K562 (cell line): Measurements from ENCODE around the gene MMP21. TPM values are rescaled to one million over a fixed set of nuclear protein-coding genes. Genes with fewer than 3 reads are reported as not detected.

ENCODE experiments used
- ATAC-seq: fragments of 200-7000 bp; cut with Tn5 transposase; 3 replicates; pipeline ENCODE4 v1.9.1; 2020; ENCODE audit warnings: moderate library complexity
- BruUV-seq: library from RNA; stranded (reverse); fragments of 400-500 nt; replicated peaks from 2 replicates; lab custom pipeline; 2021; lab: Mats Ljungman, UMichigan
- CTCF ChIA-PET: fragments of 300-600 bp; formaldehyde crosslinking; extraction: SDS; loops from one replicate; lab custom pipeline; 2021; ENCODE audit warnings: low intra/inter-chr PET ratio; lab: Yijun Ruan, JAX
- POLR2A ChIA-PET: fragments of 300-600, 350-650 bp; sonication (Branson Sonifier 250); formaldehyde crosslinking; extraction: SDS; loops from one replicate; lab custom pipeline; 2021; ENCODE audit warnings: antibody characterized with exemption, inconsistent platforms; lab: Yijun Ruan, JAX
- DNase-seq, 4 experiments: peaks; one replicate each; pipeline versions ENCODE4 v3.0.0 to v3.0.0-alpha.2; 2011 to 2018; ENCODE audit warnings: low spot score in 3 of 4, mixed read lengths in 3 of 4; ENCODE audit errors: extremely low read depth in 1 of 4
- FAIRE-seq: peaks from 2 replicates; lab custom pipeline; 2011; peaks lifted over from hg19 to GRCh38; lab: Jason Lieb, UNC
- H2AFZ ChIP-seq: 2 replicates; pipeline ENCODE4 v1.6.0; 2011; ENCODE audit warnings: low read depth, low read length, control low read depth, inconsistent platforms
- H3K27ac ChIP-seq: fragments of 200-600 bp; 3 replicates; pipeline ENCODE4 v1.8.0; 2011; ENCODE audit warnings: low read depth, mild to moderate bottlenecking, control low read depth, inconsistent platforms, low read length, moderate library complexity, mixed read lengths; ENCODE audit errors: extremely low read depth
- H3K27me3 ChIP-seq, 2 experiments: fragments of 300-600 bp in 1 of 2; 2 replicates in 1 of 2; 3 replicates in 1 of 2; pipeline versions ENCODE4 v1.6.0 to v1.8.0; 2011; ENCODE audit warnings: inconsistent platforms in 2 of 2, low read length in 2 of 2, mild to moderate bottlenecking in 1 of 2, mixed read lengths in 1 of 2, moderate library complexity in 1 of 2; ENCODE audit not compliant: control insufficient read depth in 2 of 2, insufficient read depth in 2 of 2
- H3K36me3 ChIP-seq: fragments of 300-600 bp; 3 replicates; pipeline ENCODE4 v1.8.0; 2011; ENCODE audit warnings: mild to moderate bottlenecking, low read length, inconsistent platforms; ENCODE audit not compliant: control insufficient read depth, insufficient read depth
- H3K4me1 ChIP-seq, 2 experiments: fragments of 200-600 bp in 1 of 2; replicated peaks in 1 of 2; 2 replicates in 1 of 2; 3 replicates in 1 of 2; pipeline versions ENCODE4 v1.5.1 to v1.8.0; 2011; ENCODE audit warnings: inconsistent platforms in 2 of 2, low read length in 2 of 2, mild to moderate bottlenecking in 1 of 2, mixed read lengths in 1 of 2, moderate library complexity in 1 of 2; ENCODE audit not compliant: control insufficient read depth in 2 of 2, insufficient read depth in 2 of 2
- H3K4me2 ChIP-seq: 2 replicates; pipeline ENCODE4 v1.6.1; 2011; ENCODE audit warnings: low read length, control low read depth, inconsistent platforms, mixed read lengths; ENCODE audit not compliant: insufficient read depth
- H3K4me3 ChIP-seq: fragments of 200-600 bp; sonication (generic), shearing (Covaris generic); 2 replicates; pipeline ENCODE4 v1.5.1; 2016; ENCODE audit warnings: control low read depth, inconsistent platforms
- H3K79me2 ChIP-seq: fragments of 200-600 bp; 3 replicates; pipeline ENCODE4 v1.8.0; 2011; ENCODE audit warnings: low read length, inconsistent platforms; ENCODE audit not compliant: control insufficient read depth, insufficient read depth
- H3K9ac ChIP-seq, 2 experiments: 2 replicates each; pipeline versions ENCODE4 v1.6.0 to v1.6.1; 2011; ENCODE audit warnings: low read depth in 2 of 2, low read length in 2 of 2, control low read depth in 1 of 2, inconsistent platforms in 1 of 2, mild to moderate bottlenecking in 1 of 2, mixed read lengths in 1 of 2; ENCODE audit not compliant: insufficient read depth in 1 of 2
- H3K9me1 ChIP-seq: one replicate; pipeline ENCODE4 v1.6.0; 2011; ENCODE audit warnings: inconsistent platforms, mild to moderate bottlenecking, low read length, moderate library complexity; ENCODE audit not compliant: control insufficient read depth, insufficient read depth
- H3K9me3 ChIP-seq: replicated peaks from 2 replicates; pipeline ENCODE4 v1.5.1; 2011; ENCODE audit warnings: low read depth, low read length, inconsistent platforms; ENCODE audit not compliant: control insufficient read depth, insufficient read depth
- H4K20me1 ChIP-seq: replicated peaks from 2 replicates; pipeline ENCODE4 v1.6.1; 2011; ENCODE audit warnings: low read length, inconsistent platforms, mixed read lengths; ENCODE audit not compliant: control insufficient read depth, insufficient read depth
- AFF1 ChIP-seq, 2 experiments: fragments of 450-650 bp; IDR thresholded peaks; 2 replicates each; pipeline ENCODE4 v1.6.1; 2018; ENCODE audit warnings: mild to moderate bottlenecking in 2 of 2, low read depth in 1 of 2; ENCODE audit not compliant: partially characterized antibody in 2 of 2
- BHLHE40 ChIP-seq: IDR thresholded peaks from 2 replicates; pipeline ENCODE4 v1.6.1; 2011; ENCODE audit warnings: low read length, improper control_type of control experiment
- CEBPZ ChIP-seq: fragments of 150-350 bp; IDR thresholded peaks from 2 replicates; pipeline ENCODE4 v1.6.1; 2014; ENCODE audit warnings: low read depth, mild to moderate bottlenecking, low read length, borderline replicate concordance
- EWSR1 ChIP-seq: fragments of 450-650 bp; IDR thresholded peaks from 2 replicates; pipeline ENCODE4 v1.6.1; 2018; ENCODE audit warnings: borderline replicate concordance, mild to moderate bottlenecking, low read depth, moderate library complexity; ENCODE audit not compliant: partially characterized antibody
- RBM17 ChIP-seq: fragments of 200-400 bp; formaldehyde crosslinking; IDR thresholded peaks from 2 replicates; pipeline ENCODE4 v1.6.1; 2017; ENCODE audit warnings: low read depth, mild to moderate bottlenecking, low read length, borderline replicate concordance
- WGBS: fragments of 100-300 bp; shearing (Covaris generic); methylation state at CpG from one replicate; pipeline ENCODE4 v1.1.6; 2016; ENCODE audit warnings: low coverage, mixed read lengths; ENCODE audit not compliant: insufficient coverage; ENCODE audit errors: missing lambda C conversion rate; 5-methylcytosine and 5-hydroxymethylcytosine counted together
- in situ Hi-C: fragments of 300-500 bp; cut with MboI; formaldehyde crosslinking; loops from 4 replicates; pipeline ENCODE4 v1.15.0; 2018; ENCODE audit warnings: inconsistent platforms, mixed read lengths
- intact Hi-C: fragments of 100-400 bp; cut with micrococcal nuclease; formaldehyde crosslinking; loops from 2 replicates; pipeline ENCODE4 v1.14.2; 2022
- polyA plus RNA-seq, 8 experiments: library from polyadenylated mRNA; depleted of rRNA in 4 of 8; stranded (reverse) in 5 of 8; unstranded in 3 of 8; fragments of >200 nt; fragmentation: Nextera tagmentation in 2 of 8; fragmentation: Illumina TruSeq in 1 of 8; extraction: Ambion mirVana in 2 of 8; extraction: Trizol in 1 of 8; gene quantifications; 2 replicates each; pipeline versions ENCODE4 v1.2.1 to v1.2.3, GENCODE V29; 2011 to 2014; ENCODE audit warnings: inconsistent platforms in 1 of 8, missing spikeins in 1 of 8
- total RNA-seq, 7 experiments: library from RNA; depleted of rRNA in 6 of 7; stranded (reverse); fragments of >200 nt in 6 of 7; fragmentation: Illumina TruSeq in 2 of 7; extraction: Trizol in 2 of 7; gene quantifications; 2 replicates each; pipeline versions ENCODE4 v1.2.1 to v1.2.3, GENCODE V29; 2011 to 2021; ENCODE audit warnings: low replicate concordance in 1 of 7
- TF ChIP-seq, protein P1 (sequence below): fragments of 250-450 bp; sonication (Bioruptor Pico); IDR thresholded peaks from 2 replicates; pipeline ENCODE4 v1.8.0; 2021; ENCODE audit warnings: moderate library complexity, mild to moderate bottlenecking, inconsistent platforms
- TF ChIP-seq, protein P2 (sequence below), 2 experiments: fragments of 200-800 bp in 1 of 2; sonication (Bioruptor generic) in 1 of 2; sonication (generic) in 1 of 2; formaldehyde crosslinking in 1 of 2; IDR thresholded peaks in 1 of 2; conservative IDR thresholded peaks in 1 of 2; 2 replicates each; pipeline versions ENCODE4 v1.5.0 to v1.6.1; 2016 to 2020; ENCODE audit warnings: missing compliant biosample characterization in 1 of 2, missing genetic modification characterization in 1 of 2, missing genetic modification reagents in 1 of 2

MMP21 gene
- total and polyA plus RNA-seq, 9 of the 15 experiments (the other 6 are each of a cell fraction or from before 2014, with no cell fraction given), result not detected

GRCh38 chr10:125808047-125808446 is 32.4 kb upstream of the MMP21 start:
- Histone ChIP-seq H3K79me2 (peaks cover 3% of the 10 kb centered on the region; the same call in 1 of the 3 replicates), H2AFZ (no peak overlapping the region), H4K20me1 (no peaks in the 10 kb centered on the region), H3K9ac (no peak overlapping the region), H3K36me3 (peaks cover 41% of the 10 kb centered on the region), H3K4me3 (no peak overlapping the region), H3K9me1 (no peaks in the 10 kb centered on the region), H3K9me3 (no peaks in the 10 kb centered on the region), H3K4me2 (no peak overlapping the region), H3K4me1 (peaks cover 0 to 2% of the 10 kb centered on the region in 2 experiments; a peak in 3 of 5 replicates), H3K27me3 (no peaks in the 10 kb centered on the region), H3K27ac (no peak overlapping the region)
- BruUV-seq, result no TSS peak
- no peak for FAIRE-seq
- no peak for DNase-seq
- WGBS, result 100% methylated on average over 1 of the region's 1 CpG
- TF ChIP-seq CEBPZ (no peak), RBM17 (no peak), BHLHE40 (no peak), AFF1 (IDR thresholded peaks at IDR 0.05; ENCODE audit: low read depth in 1 of 2, partially characterized antibody in 2 of 2) (no peak), EWSR1 (no peak)
- TF ChIP-seq, protein P1, sequence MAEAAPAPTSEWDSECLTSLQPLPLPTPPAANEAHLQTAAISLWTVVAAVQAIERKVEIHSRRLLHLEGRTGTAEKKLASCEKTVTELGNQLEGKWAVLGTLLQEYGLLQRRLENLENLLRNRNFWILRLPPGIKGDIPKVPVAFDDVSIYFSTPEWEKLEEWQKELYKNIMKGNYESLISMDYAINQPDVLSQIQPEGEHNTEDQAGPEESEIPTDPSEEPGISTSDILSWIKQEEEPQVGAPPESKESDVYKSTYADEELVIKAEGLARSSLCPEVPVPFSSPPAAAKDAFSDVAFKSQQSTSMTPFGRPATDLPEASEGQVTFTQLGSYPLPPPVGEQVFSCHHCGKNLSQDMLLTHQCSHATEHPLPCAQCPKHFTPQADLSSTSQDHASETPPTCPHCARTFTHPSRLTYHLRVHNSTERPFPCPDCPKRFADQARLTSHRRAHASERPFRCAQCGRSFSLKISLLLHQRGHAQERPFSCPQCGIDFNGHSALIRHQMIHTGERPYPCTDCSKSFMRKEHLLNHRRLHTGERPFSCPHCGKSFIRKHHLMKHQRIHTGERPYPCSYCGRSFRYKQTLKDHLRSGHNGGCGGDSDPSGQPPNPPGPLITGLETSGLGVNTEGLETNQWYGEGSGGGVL (CRISPR knock-in tag), result no peak
- TF ChIP-seq, protein P2, sequence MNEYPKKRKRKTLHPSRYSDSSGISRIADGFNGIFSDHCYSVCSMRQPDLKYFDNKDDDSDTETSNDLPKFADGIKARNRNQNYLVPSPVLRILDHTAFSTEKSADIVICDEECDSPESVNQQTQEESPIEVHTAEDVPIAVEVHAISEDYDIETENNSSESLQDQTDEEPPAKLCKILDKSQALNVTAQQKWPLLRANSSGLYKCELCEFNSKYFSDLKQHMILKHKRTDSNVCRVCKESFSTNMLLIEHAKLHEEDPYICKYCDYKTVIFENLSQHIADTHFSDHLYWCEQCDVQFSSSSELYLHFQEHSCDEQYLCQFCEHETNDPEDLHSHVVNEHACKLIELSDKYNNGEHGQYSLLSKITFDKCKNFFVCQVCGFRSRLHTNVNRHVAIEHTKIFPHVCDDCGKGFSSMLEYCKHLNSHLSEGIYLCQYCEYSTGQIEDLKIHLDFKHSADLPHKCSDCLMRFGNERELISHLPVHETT (CRISPR knock-in tag; conservative IDR thresholded peaks at IDR 0.05 in 1 of 2, IDR thresholded peaks at IDR 0.05 in 1 of 2), result no peak
- CTCF ChIA-PET, result no interaction called here
- no peak for ATAC-seq
- intact Hi-C loops (no loop called here), in situ Hi-C loops (no loop called here)
- POLR2A ChIA-PET, result interaction anchor here (0.5 to 1.6 kb wide), 4 partner anchors 9 to 103 kb away, joined by 3 to 4 read pairs (median 4); no protein-coding TSS in a partner anchor
